Measurements from ENCODE around the gene TMEM151A. TPM values are rescaled to one million over a fixed set of nuclear protein-coding genes. Genes with fewer than 3 reads are reported as not detected.

The TMEM151A gene
- total RNA-seq, 1 experiment from 2014 or later, result 1.4 TPM

GRCh38 chr11:66338276-66339161 lies 46.8 kb downstream of the TMEM151A start:
- Mint-ChIP-seq H3K9me3 (ENCODE audit: low read depth, unreplicated experiment) (no peaks in the 10 kb centered on the region), H3K36me3 (ENCODE audit: insufficient read depth, unreplicated experiment) (peaks cover 34% of the 10 kb centered on the region), H3K4me3 (ENCODE audit: low read depth, unreplicated experiment) (no peak overlapping the region), H3K4me1 (ENCODE audit: low read depth, unreplicated experiment) (peaks cover 32% of the 10 kb centered on the region), H3K27me3 (ENCODE audit: unreplicated experiment) (no peaks in the 10 kb centered on the region), H3K27ac (ENCODE audit: unreplicated experiment) (no peak overlapping the region)
- TF ChIP-seq CTCF (IDR thresholded peaks at IDR 0.05; ENCODE audit: unreplicated experiment), result no peak
- intact Hi-C loops (cut with micrococcal nuclease; ENCODE audit: unreplicated experiment), result no loop called here
- no TSS peak for BruUV-seq (replicated peaks)
- CTCF ChIA-PET, result interaction anchor here (0.6 kb wide), 1 partner anchor 16 kb away, joined by 3 read pairs; no protein-coding TSS in a partner anchor
- no peak for DNase-seq

GRCh38 chr11:66339162-66339675 lies 47.5 kb downstream of the TMEM151A start:
- H3K36me3 Mint-ChIP-seq (ENCODE audit: insufficient read depth, unreplicated experiment), result peaks cover 37% of the 10 kb centered on the region
- H3K4me1 Mint-ChIP-seq (ENCODE audit: low read depth, unreplicated experiment), result peaks cover 38% of the 10 kb centered on the region
- BruUV-seq (replicated peaks), result no TSS peak
- intact Hi-C loops (cut with micrococcal nuclease; ENCODE audit: unreplicated experiment), result no loop called here
- TF ChIP-seq CTCF (IDR thresholded peaks at IDR 0.05; ENCODE audit: unreplicated experiment), result no peak
- no peaks in the 10 kb centered on the region for H3K9me3 Mint-ChIP-seq (ENCODE audit: low read depth, unreplicated experiment)
- CTCF ChIA-PET, result interaction anchor here (0.6 kb wide), 2 partner anchors 14 to 22 kb away, joined by 3 read pairs; partner anchors contain the start of gene CD248
- no peaks in the 10 kb centered on the region for H3K27me3 Mint-ChIP-seq (ENCODE audit: unreplicated experiment)
- DNase-seq, result no peak
- no peak overlapping the region for H3K4me3 Mint-ChIP-seq (ENCODE audit: low read depth, unreplicated experiment)
- H3K27ac Mint-ChIP-seq (ENCODE audit: unreplicated experiment), result no peak overlapping the region

GRCh38 chr11:66339686-66340483 lies 48.2 kb downstream of the TMEM151A start:
- CTCF ChIA-PET, result interaction anchor here (0.6 kb wide), 2 partner anchors 13 to 23 kb away, joined by 3 read pairs; partner anchors contain the start of gene CD248
- DNase-seq, result no peak
- no TSS peak for BruUV-seq (replicated peaks)
- no peak overlapping the region for H3K4me3 Mint-ChIP-seq (ENCODE audit: low read depth, unreplicated experiment)
- H3K4me1 Mint-ChIP-seq (ENCODE audit: low read depth, unreplicated experiment), result peaks cover 38% of the 10 kb centered on the region
- TF ChIP-seq CTCF (IDR thresholded peaks at IDR 0.05; ENCODE audit: unreplicated experiment), result no peak
- no peak overlapping the region for H3K27ac Mint-ChIP-seq (ENCODE audit: unreplicated experiment)
- peaks cover 43% of the 10 kb centered on the region for H3K36me3 Mint-ChIP-seq (ENCODE audit: insufficient read depth, unreplicated experiment)
- H3K27me3 Mint-ChIP-seq (ENCODE audit: unreplicated experiment), result no peaks in the 10 kb centered on the region
- H3K9me3 Mint-ChIP-seq (ENCODE audit: low read depth, unreplicated experiment), result no peaks in the 10 kb centered on the region
- intact Hi-C loops (cut with micrococcal nuclease; ENCODE audit: unreplicated experiment), result no loop called here
